ENCODE measurements around the gene SRRM3. TPM values are rescaled to one million over a fixed set of nuclear protein-coding genes. Genes with fewer than 3 reads are reported as not detected.

The SRRM3 gene
- total and polyA plus RNA-seq, 8 donors = 0.37 to 6.4 (median 5.3) TPM; not detected in 2

- no peak for TF ChIP-seq EP300 (IDR thresholded peaks at IDR 0.05)
- no peak for TF ChIP-seq POLR2AphosphoS5 (IDR thresholded peaks at IDR 0.05)
- TF ChIP-seq, protein P1, sequence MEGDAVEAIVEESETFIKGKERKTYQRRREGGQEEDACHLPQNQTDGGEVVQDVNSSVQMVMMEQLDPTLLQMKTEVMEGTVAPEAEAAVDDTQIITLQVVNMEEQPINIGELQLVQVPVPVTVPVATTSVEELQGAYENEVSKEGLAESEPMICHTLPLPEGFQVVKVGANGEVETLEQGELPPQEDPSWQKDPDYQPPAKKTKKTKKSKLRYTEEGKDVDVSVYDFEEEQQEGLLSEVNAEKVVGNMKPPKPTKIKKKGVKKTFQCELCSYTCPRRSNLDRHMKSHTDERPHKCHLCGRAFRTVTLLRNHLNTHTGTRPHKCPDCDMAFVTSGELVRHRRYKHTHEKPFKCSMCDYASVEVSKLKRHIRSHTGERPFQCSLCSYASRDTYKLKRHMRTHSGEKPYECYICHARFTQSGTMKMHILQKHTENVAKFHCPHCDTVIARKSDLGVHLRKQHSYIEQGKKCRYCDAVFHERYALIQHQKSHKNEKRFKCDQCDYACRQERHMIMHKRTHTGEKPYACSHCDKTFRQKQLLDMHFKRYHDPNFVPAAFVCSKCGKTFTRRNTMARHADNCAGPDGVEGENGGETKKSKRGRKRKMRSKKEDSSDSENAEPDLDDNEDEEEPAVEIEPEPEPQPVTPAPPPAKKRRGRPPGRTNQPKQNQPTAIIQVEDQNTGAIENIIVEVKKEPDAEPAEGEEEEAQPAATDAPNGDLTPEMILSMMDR (IDR thresholded peaks at IDR 0.05) = no peak
- no peak for TF ChIP-seq POLR2A (IDR thresholded peaks at IDR 0.05)
- Histone ChIP-seq H3K27me3 (peaks cover 0 to 100% (median 59%) of the 10 kb centered on the region in 3 donors), H3K9me3 (no peaks in the 10 kb centered on the region), H3K4me3 (no peak overlapping the region), H3K36me3 (no peaks in the 10 kb centered on the region), H3K27ac (no peak overlapping the region), H3K4me1 (peaks cover 0 to 12% (median 9%) of the 10 kb centered on the region in 4 donors)
- 38 to 60% (median 53%) methylated on average over 4 of the region's 4 CpGs for WGBS, 5 donors
- intact Hi-C loops (cut with DNase I; ENCODE audit: low total_unique reads) = no loop called here
- no peak for DNase-seq
Measured at GRCh38 chr7:76234282-76234584, 32.5 kb downstream of the SRRM3 start.

GRCh38 chr7:76234931-76235441, 33.3 kb downstream of the SRRM3 start:
- 4 to 7% (median 5%) methylated on average over 20 to 48 of the region's 48 CpGs for WGBS, 5 donors
- H3K4me1 ChIP-seq = peaks cover 0 to 12% (median 9%) of the 10 kb centered on the region in 4 donors
- peaks cover 0 to 94% (median 59%) of the 10 kb centered on the region in 3 donors for H3K27me3 ChIP-seq
- H3K4me3 ChIP-seq = peak overlapping the region; percentile 13 to 39 (median 20)
- no peaks in the 10 kb centered on the region for H3K36me3 ChIP-seq
- peak; percentile 65 to 88 for DNase-seq
- no peaks in the 10 kb centered on the region for H3K9me3 ChIP-seq
- TF ChIP-seq POLR2AphosphoS5 (IDR thresholded peaks at IDR 0.05) = no peak
- TF ChIP-seq EP300 (IDR thresholded peaks at IDR 0.05) = no peak
- TF ChIP-seq, protein P1 (IDR thresholded peaks at IDR 0.05) = no peak
- no peak for TF ChIP-seq POLR2A (IDR thresholded peaks at IDR 0.05)
- no peak overlapping the region for H3K27ac ChIP-seq
- intact Hi-C loops (cut with DNase I; ENCODE audit: low total_unique reads) = no loop called here

DNA sequence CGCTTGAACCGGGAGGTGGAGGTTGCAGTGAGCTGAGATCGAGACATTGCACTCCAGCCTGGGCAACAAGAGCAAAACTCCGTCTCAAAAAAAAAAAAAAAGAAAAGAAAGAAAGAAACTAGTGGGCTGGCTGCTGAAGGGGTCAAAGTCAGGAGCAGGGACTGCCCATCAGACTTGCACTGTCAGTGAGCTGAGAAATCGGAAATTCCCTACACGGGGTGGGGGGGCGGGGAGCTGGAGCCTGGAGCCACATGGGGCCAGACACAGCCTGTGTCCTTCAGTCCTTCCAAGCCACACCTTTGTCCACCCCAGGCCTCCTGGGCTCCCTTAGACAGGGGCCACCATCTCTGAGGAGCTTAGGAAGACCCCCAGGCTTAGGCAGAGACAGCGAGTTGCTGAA, 34.5 kb downstream of the SRRM3 start:
- TF ChIP-seq POLR2A (IDR thresholded peaks at IDR 0.05) = no peak
- TF ChIP-seq, protein P1 (IDR thresholded peaks at IDR 0.05) = no peak
- no peak for TF ChIP-seq EP300 (IDR thresholded peaks at IDR 0.05)
- no peak for TF ChIP-seq POLR2AphosphoS5 (IDR thresholded peaks at IDR 0.05)
- intact Hi-C loops (cut with DNase I; ENCODE audit: low total_unique reads) = no loop called here
- Histone ChIP-seq H3K36me3 (no peaks in the 10 kb centered on the region), H3K27me3 (peaks cover 0 to 82% (median 55%) of the 10 kb centered on the region in 3 donors), H3K4me1 (peaks cover 0 to 12% (median 9%) of the 10 kb centered on the region in 4 donors), H3K9me3 (no peaks in the 10 kb centered on the region), H3K4me3 (no peak overlapping the region), H3K27ac (no peak overlapping the region)
- 59 to 75% (median 73%) methylated on average over 6 to 8 of the region's 8 CpGs for WGBS, 5 donors
- no peak for DNase-seq

GRCh38 chr7:76238326-76238725, 36.6 kb downstream of the SRRM3 start:
- peak in 1 of 2 donors; percentile 61 for DNase-seq
- no peaks in the 10 kb centered on the region for H3K36me3 ChIP-seq
- H3K4me1 ChIP-seq = peaks cover 0 to 12% (median 9%) of the 10 kb centered on the region in 4 donors
- no peak overlapping the region for H3K4me3 ChIP-seq
- H3K27me3 ChIP-seq = peaks cover 0 to 61% (median 40%) of the 10 kb centered on the region in 3 donors
- intact Hi-C loops (cut with DNase I; ENCODE audit: low total_unique reads) = no loop called here
- WGBS, 5 donors = 13 to 34% (median 17%) methylated on average over 12 of the region's 12 CpGs
- no peak overlapping the region for H3K27ac ChIP-seq
- no peaks in the 10 kb centered on the region for H3K9me3 ChIP-seq
- no peak for TF ChIP-seq POLR2AphosphoS5 (IDR thresholded peaks at IDR 0.05)
- no peak for TF ChIP-seq POLR2A (IDR thresholded peaks at IDR 0.05)
- TF ChIP-seq, protein P1 (IDR thresholded peaks at IDR 0.05) = no peak
- TF ChIP-seq EP300 (IDR thresholded peaks at IDR 0.05) = no peak

Measured in stomach (tissue), 9 donors.